ENCODE measurements around the gene CERS3.

- TF ChIP-seq EZH2 (IDR thresholded peaks at IDR 0.05; ENCODE audit: borderline replicate concordance, low read depth, low read length, poor library complexity, severe bottlenecking): no peak
- TF ChIP-seq CTCF (conservative IDR thresholded peaks at IDR 0.05; ENCODE audit: low read depth, low read length): no peak
Measured at GRCh38 chr15:100560323-100560722, 31.6 kb upstream of the CERS3 start.

Measured in A673 (cell line).